HCEC 1CT (cell line): ENCODE results near the gene DSCAM.

Experiments used
- DNase-seq: peaks from one replicate; pipeline ENCODE4 v3.0.0-alpha.2; 2017

DSCAM gene

DNA sequence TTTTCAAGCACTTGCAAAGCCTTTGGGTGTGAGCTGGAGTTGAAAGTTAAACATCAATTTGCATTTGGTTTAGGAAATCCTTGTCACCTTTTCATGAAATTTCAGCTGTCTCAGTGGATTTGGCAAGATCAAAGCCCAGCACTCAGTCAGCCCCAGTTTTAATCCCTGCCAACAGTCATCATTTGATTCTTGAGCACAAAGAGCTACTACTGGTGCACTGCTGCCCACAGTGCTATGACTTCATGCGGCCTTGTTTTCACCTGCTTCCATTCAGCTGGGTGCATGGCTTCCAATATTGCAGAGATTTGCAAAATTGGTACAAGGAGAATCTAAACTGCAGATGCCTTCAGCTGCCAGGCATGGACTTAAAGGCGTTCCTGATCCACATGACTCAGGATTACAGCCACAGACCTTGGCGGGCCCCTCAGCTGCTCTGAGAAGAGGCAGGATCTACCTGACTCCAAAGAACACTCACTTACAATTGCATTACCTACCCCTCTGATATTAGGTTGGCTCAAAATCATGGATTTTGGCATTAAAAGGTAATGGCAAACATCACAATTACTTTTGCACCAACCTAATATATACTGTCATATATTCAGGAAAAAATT lies 259.1 kb downstream of the DSCAM start:
- no peak for DNase-seq

DNA sequence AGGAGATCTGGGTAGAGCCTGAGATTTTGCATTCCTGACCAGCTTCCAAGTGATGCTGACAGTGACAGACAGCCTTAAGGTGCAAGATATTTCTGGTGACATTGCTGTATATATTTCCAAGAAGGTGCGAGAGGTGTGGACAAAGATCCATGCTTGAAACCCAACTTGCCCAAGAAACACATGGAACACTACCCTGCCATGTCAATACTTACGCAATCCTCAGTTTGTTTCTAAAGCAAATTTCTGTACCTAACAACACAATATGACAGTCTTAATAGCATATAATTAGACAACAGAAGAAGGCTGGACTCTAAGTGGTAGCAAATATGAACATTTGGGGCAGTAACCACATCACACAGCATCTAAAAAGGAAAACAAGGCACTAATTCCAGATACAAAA lies 260.4 kb downstream of the DSCAM start:
- no peak for DNase-seq

DNA sequence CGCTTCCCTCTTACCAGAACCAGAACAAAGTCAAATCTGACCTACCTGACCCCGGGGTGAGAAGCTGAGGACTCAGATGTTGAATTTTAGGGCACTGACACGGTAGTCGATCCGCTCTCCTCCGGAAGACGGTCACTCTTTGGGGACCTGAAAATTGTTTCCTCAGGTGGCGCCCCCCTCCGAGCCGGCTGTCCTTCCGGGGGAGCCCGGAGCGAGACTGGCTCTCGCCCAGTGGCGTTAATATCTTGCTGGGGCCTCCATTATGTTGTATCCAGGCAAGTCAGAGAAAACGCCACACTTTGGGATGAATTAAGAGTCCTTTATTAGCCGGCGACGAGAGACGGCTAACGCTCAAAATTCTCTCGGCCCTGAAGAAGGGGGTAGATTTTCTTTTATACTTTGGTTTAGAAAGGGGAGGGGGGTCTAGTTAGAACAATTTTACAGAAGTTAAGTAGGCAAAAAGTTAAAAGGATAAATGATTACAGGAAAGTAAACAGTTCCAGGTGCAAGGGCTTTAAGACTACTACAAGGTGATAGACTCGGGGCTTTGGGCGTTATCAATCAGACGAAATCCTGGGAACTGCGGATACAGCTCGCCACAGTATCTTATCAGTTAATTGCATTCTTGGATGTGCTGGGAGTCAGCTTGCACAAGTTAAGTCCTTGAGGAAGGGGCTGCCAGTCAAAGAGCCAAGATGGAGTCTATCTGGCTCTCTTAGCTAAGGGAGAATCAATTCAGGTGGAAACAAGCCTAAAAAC lies 269.5 kb downstream of the DSCAM start:
- no peak for DNase-seq

DNA sequence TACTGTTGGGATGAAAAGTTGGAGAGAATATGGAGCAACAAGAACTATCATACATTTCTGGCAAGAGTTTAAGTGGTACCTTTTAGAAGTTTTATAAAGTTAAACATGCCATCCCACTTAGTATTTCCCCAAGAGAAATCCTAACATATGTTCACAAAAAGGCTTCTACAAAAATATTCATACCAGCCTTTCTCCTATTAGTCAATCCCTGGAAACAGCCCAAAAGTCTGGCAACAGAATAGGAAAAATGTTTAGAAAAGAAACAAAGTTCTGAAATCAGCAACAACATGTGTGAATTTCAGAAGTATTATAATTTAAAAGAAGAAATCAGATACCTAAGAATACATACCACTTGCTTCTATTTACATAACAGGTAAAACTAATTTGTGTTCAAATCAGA lies 271.0 kb downstream of the DSCAM start:
- DNase-seq: no peak

DNA sequence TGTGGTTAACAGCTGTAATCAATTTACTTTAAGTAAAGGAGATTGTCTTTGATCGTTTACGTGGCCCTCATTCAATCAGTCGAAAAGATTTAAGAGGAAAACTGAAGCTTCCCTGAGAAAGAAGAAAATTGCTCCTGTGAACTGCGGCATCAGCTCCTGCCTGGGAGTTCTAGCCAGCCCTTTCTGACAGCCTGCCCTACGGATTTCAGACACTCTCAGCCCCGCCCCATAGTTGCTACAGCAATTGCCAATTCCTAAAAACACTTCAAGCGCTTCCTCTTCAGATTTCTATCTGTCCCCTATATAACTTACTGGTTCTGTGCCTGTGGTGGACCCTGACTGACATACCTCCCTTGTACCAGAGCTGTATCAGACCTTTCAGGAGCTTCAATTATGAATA lies 277.6 kb downstream of the DSCAM start:
- no peak for DNase-seq

DNA sequence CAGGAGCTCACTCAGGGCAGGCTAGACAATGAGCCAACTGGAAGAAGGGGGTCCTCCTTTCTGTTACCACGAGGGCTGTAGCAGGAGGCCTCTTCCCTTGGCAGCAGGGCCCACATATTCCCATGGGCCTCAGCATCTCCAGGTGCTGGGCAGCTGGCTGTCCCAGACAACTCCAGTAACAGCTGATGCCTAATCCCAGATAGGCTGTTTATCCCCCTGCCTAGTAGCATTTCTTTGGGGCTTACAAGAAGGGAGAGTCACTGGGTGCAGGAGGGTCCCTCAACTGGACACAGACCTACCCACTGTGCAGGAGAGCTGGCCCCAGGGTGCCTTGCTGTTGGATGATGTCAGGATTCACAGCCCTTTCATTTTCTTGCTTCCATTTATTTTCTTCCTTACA lies 278.2 kb downstream of the DSCAM start:
- no peak for DNase-seq

DNA sequence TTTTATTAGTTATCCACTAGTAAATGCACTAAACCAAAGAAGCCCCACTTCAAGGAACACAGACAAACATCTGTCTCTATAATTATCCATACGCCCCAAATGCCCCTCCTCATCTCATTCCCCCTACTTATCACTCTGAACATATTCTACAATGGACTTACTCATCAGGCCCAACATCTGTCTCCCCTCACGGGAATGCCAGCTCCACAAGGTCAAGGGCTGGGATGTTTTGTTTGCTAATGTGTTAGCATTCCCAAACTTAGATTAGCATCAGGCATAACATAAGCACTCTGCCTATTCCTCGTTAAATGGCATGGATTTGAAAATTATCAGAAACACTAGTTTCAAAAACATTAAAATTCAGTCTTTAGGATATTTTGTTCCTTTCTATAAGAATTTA lies 279.5 kb downstream of the DSCAM start:
- no peak for DNase-seq

DNA sequence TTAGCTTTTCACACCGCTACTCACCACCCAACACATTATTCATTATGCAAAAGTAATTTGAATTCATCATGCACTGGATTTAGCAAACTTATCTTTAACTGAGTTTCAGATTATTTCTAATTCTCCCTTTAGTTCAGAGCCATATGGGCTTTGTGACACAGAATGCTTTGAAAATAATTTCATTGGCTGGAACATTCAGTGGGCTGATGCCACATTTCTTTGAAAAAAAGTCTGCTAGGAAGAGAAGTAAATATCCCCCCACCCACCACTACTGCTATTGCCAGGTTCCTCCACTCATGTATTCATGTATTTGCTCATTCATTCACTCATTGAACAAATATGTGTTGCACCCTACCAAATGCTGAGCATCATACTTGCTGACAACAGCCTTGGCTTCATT lies 280.5 kb downstream of the DSCAM start:
- DNase-seq: no peak

DNA sequence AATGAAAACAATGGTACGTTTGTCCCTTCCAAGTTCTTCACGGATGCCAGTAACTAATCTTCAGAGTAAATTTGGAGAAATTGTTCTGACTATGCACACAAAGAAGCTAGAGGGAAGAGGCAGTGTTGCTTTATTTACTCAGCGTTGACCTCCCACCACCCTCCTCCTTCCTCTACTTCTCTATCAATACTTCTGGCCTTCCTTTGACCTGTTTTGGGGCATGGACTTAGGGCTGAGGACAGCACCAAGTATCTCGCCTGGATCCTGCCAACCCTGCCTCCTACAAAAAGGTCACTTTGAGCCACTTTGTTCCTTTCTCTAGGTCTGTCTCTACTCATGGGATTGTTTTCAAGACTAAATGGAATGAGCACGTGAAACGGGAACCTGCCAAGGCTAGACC lies 282.6 kb downstream of the DSCAM start:
- DNase-seq: no peak

DNA sequence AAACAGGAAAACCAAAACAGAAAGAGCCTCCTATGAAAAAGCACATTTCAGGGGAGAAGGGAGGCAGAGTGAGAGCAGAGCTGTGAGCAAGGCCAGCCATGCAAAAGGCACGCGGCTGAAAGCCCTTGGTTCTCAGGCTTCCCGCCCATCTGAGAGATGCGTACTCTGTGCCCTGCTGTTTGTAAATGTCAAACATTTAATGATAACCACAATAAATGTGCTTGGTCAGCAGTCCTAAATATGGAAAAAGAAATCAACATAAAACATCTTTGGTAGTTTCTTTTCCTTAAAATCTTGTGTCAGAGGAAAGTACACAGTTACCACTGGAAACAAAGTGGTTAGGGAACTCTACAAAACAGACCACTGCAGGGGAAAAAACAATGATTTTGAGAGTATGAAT lies 283.1 kb downstream of the DSCAM start:
- no peak for DNase-seq

DNA sequence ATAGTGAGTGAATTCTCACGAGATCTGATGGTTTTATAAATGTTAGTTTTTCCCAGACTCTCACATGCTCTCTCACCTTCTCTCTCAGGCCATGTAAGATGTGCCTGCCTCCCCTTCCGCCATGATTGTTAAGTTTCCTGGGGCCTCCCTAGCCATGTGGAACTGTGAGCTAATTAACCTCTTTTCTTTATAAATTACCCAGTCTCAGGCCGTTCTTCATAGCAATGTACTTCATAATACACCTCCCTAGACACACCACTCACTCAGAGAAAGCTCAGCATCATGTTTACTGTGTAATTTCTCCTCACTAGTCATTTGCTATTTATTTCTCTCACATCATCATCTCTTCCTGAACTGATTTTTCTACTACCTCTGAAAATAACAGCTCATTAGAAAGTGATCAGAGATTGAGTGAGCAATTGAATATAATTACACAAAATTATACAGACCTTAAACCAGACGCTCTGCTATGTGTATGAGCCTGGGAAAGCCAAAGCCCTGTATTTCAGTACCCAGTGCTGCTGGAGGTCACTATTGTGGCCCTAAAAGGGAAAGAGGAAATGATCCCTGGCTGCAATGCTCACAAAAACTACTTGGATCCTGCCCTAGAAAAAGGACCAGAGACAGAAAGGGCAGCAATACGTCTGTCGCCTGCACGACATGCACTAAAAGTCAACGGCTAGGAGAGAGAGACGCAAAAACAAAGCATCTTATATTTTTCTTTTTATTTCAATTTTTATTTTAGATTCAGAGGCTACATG lies 284.5 kb downstream of the DSCAM start:
- no peak for DNase-seq

DNA sequence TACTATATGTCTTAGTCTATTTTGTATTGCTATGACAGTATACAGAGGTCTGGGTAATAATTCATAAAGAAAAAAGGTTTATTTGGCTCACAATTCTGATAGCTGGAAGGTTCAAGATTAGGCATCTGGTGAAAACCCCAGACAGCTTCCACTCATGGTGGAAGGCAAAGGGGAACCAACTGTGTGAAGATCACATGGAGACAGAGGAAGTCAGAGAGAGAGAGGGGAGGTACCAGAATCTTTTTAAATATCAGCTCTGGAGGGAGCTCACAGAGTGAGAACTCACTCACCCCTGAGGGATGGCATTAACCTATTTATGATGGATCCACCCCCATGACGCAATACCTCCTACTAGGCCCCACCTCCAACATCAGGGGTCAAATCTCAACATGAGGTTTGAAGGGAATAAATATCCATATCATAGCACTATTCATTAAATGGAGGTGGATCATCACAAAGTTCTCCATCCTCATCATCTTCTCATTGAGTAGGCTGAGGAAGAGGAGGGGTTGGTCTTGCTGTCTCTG lies 290.5 kb downstream of the DSCAM start:
- no peak for DNase-seq

DNA sequence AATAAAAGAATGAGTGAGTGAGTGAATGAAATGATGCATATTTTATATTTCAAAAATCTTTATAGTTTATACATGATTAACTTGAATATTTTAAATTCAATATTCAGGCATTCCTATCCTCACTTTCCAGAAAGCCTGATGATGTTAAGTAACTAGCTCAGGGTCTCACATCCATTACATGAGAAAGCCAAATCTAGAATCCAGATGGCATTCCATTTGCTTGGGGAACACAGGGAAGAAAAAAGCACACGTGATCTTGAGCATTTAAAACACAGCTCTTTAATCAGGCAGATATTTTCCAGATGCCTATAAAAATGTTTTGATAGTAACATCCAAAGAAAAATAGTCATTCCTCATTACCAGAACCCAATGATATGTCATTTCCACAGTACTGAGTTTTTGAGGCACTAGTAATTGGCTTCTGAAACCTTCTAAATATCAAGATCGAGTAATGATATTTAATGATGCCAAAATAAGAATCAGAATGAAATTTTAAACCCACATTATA lies 291.9 kb downstream of the DSCAM start:
- no peak for DNase-seq

DNA sequence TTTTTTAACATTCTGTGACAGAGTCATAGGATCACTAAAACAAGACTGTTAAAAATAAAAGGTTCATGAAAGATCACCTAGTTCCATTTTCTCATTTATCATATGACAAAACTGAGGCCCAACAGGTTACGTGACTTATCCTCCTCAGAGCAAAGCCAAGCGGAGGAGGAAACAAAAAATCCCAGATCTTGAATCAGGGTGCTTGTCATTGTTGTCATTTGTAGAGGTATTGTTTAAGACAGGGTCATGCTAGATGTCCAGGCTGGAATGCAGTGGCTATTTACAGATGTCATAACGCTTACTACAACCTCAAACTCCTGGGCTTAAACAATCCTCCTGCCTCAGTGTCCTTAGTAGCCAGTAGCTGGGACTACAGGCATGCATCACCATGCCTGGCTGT lies 293.2 kb downstream of the DSCAM start:
- no peak for DNase-seq

DNA sequence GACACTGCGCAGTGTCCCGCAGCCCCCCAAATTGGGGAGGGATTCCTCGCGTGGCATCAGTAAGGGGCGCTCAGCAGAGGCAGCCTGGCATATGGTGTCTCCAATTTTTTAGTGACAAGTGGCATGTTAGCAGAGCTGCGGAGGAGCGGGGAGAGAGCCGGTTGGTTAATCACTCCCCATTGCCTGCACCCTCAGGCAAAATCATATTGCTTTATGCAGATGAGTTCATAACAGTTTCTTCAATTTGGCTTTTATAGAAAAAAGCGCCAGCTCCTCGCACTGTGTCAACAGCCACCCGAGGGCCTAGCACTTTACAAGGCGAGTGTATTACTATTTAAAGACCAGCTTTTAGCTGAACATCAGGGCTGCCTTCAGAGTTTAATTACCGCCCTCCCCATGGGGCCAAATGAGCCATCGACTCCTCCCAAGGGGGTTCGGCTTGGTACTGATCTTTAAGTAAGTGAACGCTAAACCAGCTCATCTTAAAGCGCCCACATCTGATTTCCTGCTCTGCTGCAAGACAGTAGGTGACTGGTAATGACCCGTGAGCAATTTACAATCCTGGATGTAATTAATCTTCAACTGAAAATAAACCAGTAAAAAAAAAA lies 298.9 kb downstream of the DSCAM start:
- no peak for DNase-seq

DNA sequence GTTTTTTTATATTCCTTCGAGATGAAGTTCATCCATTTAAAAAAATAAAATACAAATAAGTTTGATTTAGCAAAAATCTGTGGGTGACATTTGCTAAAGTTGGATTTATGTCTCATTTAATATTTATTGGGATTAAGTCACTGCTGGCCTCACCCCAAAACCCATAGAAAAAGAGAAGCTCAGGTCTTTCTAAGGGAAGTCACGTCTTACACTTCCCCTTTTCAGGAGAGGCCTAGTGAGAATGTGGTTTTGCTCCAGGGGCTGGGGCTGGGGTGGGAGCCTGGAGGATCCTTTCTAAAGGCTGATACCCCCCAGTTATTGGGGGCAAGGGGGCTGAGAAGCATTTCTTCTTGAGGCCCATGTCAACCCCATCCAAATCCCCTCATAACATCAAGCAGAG lies 300.3 kb downstream of the DSCAM start:
- no peak for DNase-seq

DNA sequence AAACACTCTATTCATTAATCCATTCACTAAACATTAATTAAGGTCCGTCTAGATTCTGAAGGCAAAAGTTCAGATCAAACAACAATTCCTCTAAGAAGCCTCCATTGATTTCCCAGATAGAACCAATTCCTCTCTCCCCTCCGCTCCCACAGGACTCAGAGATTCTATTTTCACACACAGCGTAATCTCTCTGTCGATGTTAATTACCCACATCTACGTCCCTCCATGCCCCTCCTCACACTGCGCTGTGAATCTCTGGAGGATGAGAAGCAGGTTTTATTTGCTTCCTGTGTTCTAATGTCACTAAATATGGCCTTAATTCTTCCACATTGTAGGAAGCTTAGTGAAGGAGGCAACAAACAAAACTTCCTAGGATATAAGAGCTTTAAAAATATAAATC lies 306.7 kb downstream of the DSCAM start:
- DNase-seq: no peak

DNA sequence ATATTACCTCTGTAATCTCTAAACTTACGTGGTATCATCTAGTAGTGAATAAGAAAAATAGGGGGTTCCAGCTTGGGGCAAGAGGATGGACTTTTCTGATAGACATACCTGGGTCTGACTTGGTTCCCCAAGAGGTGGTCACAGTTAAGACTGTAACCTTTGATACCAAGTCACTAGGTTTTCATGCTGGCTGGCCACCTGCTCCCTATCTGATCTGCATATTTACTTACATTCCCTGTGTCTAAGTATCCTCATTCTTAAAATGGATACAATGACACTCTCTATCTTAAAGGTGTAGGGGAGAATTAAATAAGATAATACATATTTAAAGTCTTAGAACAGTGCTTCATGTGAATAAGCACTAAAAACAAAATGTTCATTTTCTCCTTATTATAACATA lies 312.1 kb downstream of the DSCAM start:
- no peak for DNase-seq

DNA sequence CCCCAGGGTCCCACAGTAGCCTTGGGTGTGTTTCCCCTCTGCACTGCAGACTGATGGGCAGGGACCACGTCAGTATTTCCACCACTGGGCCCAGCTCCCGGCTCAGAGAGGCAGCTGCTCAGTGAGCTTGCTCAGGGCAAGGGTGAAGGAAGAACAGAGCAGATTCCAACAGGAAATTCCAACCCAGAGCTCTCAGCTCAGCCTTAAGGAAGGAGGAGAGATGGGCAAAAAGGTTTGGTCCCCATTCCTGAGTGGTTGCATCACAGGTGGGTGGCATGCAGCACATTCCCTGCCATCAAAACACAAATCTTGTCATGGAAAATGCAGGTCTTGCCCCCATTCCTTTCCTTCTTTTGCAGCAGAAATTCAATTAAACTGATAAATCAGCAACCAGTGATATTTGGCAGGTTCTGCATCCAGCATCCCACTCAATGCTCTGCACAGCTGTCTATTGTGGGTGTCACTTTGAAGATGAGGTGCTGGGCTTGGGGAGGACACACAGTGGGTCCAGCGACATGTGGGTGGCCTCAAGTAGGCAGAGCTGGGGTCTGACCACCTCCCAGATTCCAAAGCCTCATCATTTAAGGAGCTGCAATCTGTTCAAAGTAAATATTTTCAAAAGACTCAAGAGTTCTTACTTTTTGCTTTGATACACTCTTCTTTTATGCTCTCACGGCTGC lies 315.4 kb downstream of the DSCAM start:
- DNase-seq: no peak

DNA sequence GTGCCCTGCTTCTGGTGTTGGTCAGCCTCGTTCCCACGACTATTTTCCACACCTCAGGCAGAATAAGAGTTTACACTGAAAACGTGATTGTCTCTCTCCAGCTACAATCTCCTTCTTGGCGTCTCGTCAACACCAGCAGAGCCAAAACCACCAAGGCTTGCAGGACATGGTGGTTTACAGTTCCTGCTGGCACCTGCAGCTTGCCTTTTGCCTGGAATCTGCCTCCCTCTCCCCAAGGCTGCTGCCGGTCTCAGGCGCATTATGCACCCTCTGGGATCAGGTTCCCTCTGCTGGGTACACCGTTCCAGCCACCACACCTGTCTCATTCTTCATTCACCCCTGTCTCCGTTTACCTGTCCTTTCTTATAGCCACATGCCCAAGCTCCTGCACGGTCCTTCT lies 315.9 kb downstream of the DSCAM start:
- DNase-seq: no peak

DNA sequence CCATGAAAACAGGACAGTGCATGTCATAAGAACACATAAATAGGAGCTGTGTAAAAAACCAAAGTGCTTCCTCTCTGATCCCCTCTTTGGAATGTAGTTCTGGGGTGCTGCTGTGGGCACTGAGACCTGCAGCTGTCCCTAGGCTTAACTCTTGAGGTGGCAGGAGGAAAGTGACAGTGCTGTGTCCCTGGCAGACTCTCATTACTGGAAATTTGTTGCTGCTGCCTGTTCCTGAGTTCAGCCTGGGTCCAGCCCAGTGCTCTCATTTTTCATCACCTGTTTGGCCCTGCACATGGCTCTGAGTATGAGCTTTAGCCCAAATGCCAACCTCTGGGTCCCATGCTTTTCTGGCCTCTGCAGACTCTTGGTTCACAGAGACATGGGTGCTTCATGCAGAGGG lies 329.3 kb downstream of the DSCAM start:
- DNase-seq: no peak

DNA sequence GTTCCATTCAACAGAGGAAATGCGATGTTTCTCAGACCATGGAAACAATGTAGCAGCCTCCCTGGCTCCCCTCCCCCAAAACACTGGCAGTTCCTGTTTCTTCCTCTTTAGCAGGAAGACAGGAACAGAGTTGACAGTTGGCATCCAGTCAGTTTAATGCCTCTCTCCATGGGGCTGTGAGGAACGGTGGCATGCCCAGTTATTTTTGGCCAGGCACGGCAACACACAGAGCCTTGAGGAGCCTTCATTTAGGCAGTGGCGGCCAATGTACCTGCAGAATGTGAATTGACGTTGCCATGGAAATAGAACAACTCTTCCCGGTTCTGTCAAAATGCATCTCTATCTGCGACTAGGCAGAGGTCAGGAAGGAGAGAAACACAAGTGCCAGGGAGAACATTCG lies 330.6 kb downstream of the DSCAM start:
- DNase-seq: no peak

DNA sequence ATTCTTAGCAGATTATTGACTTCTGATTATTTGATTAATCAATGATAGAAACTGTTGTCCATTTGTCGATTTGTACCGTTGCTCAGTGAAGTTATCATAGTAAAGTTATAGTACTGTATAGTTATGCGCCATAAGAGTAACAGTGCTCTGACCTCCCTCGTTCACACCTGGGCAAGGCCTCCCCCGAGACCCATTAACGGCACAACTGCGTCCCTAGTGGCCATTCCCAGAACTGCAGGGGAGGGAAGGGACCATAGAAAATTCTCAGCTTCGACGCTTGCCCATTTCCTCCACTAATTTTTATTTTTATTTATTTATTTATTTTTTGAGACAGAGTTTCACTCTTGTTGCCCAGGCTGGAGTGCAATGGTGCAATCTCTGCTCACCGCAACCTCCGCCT lies 334.4 kb downstream of the DSCAM start:
- DNase-seq: no peak
